HG03039 (cell line): ENCODE results near the gene ZSCAN22.

Source experiments
- ATAC-seq: cut with Tn5 transposase; IDR thresholded peaks from one replicate; pipeline ENCODE4 v1.9.1; 2021; ENCODE audit warnings: mild to moderate bottlenecking, moderate library complexity; ENCODE audit not compliant: unreplicated experiment

ZSCAN22 gene

DNA sequence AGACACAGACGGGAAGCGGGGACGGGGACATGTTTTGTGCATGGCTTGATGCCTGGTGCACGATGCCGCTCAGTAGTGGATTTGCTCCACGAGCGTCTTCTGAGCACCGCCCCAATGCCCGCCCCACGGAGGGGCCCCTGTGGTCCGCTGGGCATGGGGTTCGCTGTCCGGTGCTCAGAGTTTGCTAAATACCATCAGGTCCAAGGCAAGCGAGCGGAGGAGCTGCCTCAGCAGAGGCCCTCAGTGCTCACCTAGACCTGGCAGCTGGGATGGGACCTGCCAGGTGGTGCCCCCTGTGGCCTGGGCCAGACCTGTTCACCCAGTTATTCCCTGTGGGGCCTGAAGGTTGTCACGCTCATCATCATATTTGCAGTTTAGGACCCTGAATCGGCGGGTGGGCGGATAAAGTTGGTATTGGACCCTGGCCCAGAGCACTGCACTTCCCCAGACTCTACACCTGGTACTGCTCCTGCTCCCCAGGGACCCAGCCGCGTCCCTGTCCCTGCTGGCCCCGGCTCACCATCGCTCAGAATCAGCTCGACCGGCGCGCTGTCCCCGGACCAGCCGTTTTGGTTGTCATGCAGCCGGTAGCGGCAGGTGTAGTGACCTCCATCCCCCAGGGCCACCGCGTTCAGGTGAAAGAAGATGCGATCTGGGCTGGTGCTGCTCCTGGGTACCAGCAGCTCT, 24.2 kb downstream of the ZSCAN22 start:
- ATAC-seq: no peak

- no peak for ATAC-seq
Measured at GRCh38 chr19:58351558-58351878, 24.7 kb downstream of the ZSCAN22 start.

GRCh38 chr19:58351990-58352755, 25.4 kb downstream of the ZSCAN22 start:
- no peak for ATAC-seq

DNA sequence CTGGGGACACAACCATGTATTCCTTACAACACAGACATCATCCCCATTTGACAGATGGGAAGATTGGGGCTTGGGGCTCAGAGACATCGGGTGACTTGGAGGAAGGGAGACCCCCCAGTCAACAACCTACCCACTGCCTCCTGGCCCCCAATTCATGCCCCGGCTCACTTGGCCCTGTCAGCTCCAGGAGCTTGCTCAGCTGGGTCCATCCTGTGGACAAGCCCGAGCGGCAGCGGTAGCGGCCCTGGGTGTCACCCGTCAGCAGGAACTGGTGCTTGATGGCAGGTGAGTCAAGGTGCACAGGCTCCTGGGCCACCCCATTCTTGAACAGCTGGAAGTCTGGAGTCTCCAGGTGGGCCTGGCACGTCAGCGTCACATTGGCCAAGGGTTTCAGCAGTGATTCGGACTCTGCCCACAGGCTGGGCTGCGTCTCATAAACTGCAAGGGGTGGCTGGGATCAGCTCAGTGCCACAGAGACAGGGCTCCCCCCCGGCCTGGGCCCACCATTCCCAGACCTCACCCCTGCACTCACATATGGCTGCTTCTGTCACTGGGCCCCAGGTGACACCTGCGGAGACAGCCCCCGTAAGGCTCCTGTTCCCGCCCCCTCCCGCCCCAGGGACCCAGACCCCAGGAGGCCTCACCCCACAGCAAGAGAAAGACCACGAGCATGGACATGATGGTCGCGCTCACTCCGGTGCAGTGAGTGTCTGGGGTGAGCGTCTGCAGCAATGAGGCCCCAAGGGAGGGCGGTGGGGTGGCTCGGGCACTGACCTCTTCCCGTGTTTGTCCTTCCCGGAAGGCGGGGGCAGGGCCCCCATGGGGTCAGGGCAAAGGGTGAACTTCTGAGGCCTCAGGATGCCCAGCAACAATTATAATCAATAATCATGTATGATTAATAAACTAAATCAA, 26.2 kb downstream of the ZSCAN22 start, which contains the start of gene A1BG:
Gene A1BG, minus strand, starts transcription at position 733 of the 912 bp plus-strand sequence. Its CDS starts 55 bp downstream, at position 678.
- ATAC-seq: no peak

DNA sequence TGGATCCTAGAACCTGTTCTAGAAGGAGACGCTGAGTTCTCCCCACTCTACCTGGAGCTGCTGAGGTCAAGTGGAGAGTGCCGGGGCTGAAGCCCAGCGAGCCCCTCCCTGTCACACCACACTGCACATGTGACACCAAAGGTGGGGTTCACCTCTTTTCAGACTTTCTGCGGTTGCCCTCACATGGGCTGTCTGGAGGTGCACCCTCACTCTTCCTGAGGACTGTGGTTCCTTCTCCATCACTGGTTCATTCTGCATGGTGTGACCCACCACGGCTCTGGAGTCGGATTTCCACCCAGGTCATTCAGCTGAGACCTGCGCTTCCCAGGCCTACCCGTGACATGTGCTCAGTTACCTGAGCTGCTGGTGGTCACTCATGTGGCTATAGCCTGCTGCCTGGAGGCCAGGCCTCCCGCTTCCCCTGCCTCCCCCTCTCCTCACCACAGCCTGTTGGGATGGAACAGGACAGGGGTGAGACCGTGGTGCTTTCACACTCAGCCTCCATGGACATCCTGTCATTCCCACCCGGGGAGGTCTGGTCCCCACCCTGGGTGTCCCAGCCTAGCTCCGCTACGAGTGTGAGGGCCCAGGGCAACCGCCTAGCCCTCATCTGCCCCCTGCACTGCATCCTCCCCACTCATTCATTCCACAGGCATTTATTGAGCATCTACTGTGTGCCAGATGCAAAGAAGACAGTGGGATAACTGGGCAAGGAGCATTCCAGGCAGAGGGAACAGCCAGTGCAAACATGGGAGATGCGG, 27.1 kb downstream of the ZSCAN22 start:
- ATAC-seq: no peak

DNA sequence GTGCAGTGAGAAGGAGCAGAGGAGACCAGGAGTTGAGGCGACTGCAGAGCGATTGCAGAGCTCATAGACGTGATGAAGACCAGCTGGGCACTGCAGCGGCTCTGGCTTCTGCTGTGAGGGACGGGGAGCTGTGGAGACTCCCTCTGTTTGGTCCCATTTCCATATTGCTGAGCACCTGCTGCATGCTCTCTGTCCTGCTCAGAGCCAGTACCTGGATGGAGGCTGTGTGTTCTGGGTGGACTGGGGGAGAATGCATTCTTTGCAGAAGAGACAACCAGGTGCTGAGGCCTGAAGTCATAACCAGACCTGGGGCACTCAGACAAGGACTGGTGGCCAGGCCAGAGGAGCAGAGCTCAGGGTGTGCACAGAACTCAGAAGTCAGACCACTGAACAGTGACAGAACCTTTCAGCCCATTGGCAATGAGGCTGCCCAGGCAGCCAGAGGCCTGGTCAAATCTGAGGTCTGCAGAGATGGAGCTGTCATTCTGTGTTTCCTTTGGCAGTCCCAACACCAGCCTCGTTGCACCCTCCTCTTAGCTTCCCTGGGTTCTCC, 27.8 kb downstream of the ZSCAN22 start:
- no peak for ATAC-seq

- no peak for ATAC-seq
Measured at GRCh38 chr19:58355215-58355796, 28.5 kb downstream of the ZSCAN22 start.

DNA sequence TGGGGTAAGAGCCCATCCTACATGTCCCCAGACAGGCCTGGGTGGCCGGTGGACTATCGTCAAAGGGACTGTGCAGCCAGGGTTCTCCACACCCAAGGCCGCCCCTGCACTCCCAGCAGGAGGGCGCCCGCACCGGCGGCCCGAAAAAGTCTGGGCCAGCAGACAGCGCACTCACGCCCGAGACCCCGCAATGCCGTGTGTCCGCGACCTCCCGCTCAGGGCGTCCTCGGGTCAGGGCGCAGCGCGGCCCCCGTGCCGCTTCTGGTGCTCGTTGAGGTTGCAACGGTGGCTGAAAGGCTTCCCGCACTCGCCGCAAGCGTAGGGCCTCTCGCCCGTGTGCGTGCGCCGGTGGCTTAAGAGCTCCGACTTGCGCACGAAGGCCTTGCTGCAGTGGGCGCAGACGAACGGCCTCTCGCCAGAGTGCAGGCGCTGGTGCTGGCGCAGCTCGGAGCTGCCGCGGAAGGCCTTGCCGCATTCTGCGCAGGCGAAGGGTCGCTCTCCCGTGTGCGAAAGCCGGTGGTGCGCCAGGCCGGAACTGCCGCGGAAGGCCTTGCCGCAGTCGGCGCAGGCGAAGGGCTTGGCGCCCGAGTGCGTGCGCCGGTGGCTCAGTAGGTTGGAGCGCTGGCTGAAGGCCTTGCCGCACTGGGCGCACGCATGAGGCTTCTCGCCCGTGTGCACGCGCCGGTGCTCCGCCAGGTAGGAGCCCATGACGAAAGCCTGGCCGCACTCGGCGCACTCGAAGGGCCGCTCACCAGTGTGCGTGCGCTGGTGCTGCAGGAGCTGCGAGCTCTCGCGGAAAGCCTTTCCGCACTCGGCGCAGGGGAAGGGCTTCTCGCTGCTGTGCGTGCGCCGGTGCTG, 29.3 kb downstream of the ZSCAN22 start:
- ATAC-seq: no peak

DNA sequence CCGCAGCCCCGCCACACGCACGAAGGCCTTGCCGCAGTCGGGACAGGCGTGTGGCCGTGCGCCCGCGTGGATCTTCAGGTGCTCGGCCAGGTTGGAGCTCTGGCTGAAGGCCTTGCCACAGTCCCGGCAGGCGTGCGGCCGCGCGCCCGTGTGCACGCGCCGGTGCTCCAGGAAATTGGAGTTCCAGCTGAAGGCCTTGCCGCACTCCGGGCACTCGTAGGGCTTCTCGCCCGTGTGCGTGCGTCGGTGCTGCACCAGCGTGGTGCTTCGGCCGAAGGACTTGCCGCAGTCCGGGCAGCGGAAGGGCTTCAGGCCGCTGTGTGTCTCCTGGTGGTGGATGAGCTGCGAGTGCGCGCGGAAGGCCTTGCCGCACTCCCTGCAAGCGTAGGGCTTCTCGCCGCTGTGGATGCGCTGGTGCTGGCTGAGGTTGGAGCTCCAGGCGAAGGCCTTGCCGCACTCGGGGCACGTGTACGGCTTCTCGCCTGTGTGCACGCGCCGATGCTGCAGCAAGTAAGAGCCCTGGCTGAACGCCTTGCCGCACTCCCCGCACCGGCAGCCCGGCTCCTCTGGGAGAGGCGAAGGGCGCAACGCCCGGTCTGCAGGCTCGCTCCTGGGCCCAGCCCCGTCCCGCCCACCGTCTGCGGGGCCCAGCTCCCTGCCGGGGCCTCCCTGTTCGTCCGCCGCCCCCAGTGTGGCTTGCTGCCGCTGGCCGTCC, 30.1 kb downstream of the ZSCAN22 start:
- ATAC-seq: no peak

DNA sequence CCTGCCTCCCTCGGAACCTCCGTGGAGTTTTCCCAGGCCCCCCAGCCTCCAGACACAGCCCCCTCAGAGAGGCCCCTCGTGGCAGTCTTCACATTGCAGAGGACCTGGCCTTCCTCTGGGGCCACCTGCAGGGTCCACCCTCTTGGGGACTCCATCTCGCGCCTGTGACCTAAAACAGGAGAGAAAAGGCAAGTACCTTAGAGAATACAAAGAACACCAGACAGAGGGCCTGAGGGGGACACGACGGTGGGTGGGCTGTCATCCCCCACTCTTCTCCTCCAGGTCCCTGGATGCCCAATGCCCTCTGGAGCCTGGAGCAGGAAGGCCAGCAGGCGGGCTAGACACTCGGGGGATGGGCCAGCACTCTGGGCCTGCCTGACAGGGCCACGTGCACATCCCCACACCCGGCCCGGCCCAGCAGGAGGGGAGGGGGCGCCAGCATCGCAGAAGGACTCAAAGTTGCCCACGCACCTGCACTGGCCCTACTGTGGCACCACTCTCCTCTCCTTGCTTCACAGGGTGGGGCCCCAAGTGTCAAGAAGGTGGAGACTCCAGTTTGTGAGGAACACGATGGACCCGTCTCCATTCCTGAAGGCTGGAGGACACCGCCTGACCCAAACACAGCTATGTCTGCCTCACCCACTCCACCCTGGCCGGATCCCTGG, 30.8 kb downstream of the ZSCAN22 start:
- no peak for ATAC-seq

GRCh38 chr19:58361900-58362271, 35.1 kb downstream of the ZSCAN22 start:
- ATAC-seq: no peak

DNA sequence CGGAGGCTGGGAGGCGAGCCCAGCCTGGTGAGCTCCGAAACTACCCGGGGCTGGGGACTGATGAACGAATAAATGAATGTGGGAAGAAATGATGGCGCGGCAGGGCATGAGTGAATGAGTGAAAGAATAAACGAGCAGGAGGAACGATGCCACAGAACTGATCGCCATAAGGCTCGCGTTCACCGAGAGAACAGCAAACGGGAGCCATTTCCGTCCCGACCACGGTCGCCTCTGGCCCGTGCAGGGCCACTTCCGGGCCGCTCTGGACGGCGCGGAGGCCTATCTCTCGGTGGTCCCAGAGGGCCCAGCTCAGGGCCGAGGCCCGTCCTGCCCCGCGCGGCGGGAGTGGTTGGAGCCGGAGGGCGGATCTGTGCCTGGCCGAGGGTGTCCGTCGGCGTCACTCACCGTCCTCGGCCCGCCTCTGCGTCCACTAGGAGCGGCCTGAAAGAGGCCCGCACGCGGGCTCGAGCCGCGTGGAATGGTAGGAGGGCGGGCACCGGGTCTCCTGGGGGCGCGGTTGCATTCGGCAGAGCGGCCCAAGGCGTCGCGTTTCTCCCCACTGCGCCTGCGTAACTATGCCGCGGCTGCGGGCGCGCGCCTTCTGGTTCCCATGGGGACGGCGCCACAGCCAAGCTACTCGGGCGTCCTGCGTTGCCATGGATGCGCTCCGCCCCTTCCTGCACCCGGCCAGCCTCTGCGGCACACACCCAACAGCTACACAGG, 35.6 kb downstream of the ZSCAN22 start, which contains the start of gene ZNF497:
Gene ZNF497, minus strand, starts transcription at position 480 of the 723 bp plus-strand sequence. CDS start 5,116 bp downstream, outside the sequence.
- peak; percentile 86 for ATAC-seq

DNA sequence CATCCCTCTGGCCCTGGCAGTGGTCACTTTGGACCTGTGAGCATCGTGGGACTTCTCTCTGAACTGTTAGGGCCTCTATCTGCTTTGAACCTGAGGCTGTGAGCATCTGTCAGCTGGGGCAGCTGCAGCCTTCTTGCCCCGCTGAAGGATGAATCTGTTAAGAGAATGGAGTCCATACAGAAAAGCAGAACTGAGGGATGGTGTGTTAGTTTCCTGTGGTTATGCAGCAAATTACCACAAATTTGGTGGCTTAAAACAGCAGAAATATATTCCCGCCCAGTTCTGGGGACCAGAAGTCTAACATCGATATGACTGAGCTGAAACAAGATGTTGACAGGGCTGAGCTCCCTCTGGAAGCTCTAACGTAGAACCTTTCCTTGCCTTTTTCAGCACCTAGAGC, 37.4 kb downstream of the ZSCAN22 start:
- ATAC-seq: no peak

DNA sequence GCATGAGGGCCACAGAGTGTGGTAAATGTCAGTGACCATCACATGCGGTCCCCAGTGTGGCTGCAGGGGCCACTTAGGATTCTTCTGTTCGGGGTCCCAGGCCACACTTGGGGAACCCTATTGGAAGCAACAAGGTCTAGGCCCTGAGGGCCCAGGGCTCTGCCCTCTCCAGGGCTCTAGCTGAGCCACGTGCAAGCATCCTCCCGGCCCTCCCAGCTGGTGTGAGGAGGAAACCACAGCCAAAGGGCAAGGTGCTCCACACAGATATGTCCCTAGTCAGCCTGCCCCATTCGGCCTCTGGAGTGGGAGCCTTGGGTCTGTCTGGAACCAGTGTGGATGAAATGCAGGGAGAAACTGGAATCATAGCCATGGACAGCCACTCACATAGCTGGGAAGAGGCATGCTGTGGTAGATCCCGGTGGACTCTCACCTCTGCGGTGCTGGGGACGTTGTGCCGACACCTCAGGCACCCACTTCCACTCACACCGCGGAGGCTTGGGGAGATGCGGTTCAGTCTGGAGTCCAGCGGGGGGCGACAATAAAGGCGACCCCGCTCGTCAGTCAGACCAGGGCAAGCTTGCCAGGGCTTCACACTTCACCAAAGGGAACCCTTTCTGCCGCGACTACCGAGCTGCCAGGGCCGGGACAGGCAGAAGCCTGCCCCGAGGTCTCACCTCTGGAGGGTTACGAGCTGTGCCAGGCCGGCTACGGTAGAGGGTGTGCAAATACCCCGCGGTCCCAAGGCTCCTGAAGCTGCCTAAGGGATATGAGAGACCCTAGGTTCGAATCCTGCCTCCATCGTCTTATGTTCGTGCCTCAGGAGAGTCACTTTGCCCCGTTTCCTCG, 40.0 kb downstream of the ZSCAN22 start:
- no peak for ATAC-seq

DNA sequence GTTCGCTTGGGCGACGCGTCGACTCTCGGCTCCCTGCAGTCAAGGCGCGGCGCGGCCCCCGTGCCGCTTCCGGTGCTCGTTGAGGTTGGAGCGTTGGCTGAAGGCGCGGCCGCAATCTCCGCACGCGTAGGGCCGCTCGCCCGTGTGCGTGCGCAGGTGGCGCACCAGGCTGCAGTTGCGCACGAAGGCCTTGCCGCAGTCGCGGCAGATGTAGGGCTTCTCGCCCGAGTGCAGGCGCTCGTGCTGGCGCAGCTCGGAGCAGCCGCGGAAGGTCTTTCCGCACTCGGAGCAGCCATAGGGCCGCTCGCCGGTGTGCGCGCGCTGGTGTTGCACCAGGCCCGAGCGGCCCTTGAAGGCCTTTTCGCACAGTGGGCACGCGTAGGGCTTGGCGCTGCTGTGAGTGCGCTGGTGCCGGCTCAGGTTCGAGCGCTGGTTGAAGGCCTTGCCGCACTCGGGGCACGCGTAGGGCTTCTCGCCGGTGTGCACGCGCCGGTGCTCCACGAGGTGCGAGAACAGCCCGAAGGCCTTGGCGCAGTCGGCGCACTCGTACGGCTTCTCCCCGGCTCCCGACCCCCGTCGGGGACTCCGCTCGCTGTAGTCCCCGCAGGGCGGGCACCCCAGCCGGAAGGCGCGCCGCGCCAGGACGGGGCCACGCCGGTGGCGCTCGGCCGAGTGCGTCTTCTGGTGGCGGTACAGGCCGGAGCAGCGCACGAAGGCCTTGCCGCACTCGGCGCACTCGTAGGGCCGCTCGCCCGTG, 41.1 kb downstream of the ZSCAN22 start:
- no peak for ATAC-seq
